Central memory CD4-positive, alpha-beta T cell (primary cell): ENCODE results near the gene EIF4G3.
A peak's percentile ranks its signal among the peaks of the same experiment; 100 is the strongest.

Experiments used
- DNase-seq: peaks from one replicate; pipeline ENCODE4 v3.0.0; 2022

Gene EIF4G3

GRCh38 chr1:20787840-20788795, 388.6 kb downstream of the EIF4G3 start:
- DNase-seq, result no peak

GRCh38 chr1:20787029-20787839, 389.5 kb downstream of the EIF4G3 start, which contains the start of gene HP1BP3:
HP1BP3 (minus strand) TSS chr1:20787307; CDS start chr1:20780440, 6,867 bp downstream.
- peak; percentile 89 for DNase-seq

GRCh38 chr1:20786253-20787028, 390.3 kb downstream of the EIF4G3 start:
- peak; percentile 96 for DNase-seq

GRCh38 chr1:20785907-20786252, 390.8 kb downstream of the EIF4G3 start:
- no peak for DNase-seq

GRCh38 chr1:20775700-20776099, 401.0 kb downstream of the EIF4G3 start:
- DNase-seq, result no peak

GRCh38 chr1:20771780-20772179, 404.9 kb downstream of the EIF4G3 start:
- DNase-seq, result no peak

- DNase-seq, result no peak
These were observed 406.2 kb downstream of the EIF4G3 start for GRCh38 chr1:20770314-20771087.

- DNase-seq, result no peak
These were observed 409.4 kb downstream of the EIF4G3 start for GRCh38 chr1:20767271-20767670.

- no peak for DNase-seq
These were observed 413.3 kb downstream of the EIF4G3 start for GRCh38 chr1:20763417-20763816.

- DNase-seq, result no peak
These were observed 416.4 kb downstream of the EIF4G3 start for GRCh38 chr1:20760322-20760721.
